Calu3 (cell line): Measurements from ENCODE around the gene UTP4. TPM values are rescaled to one million over a fixed set of nuclear protein-coding genes. Genes with fewer than 3 reads are reported as not detected.
A peak's percentile ranks its signal among the peaks of the same experiment; 100 is the strongest.

Experiments used
- BruUV-seq: library from RNA; stranded (reverse); fragments of 400-500 nt; replicated peaks from 2 replicates; lab custom pipeline; 2021; lab: Mats Ljungman, UMichigan
- CTCF ChIA-PET: fragments of 300-600 bp; sonication (Branson Sonifier 250); formaldehyde crosslinking; loops from one replicate; lab custom pipeline; 2022; ENCODE audit warnings: antibody characterized with exemption; lab: Charles Lee
- DNase-seq: peaks from one replicate; pipeline ENCODE4 v3.0.0; 2022
- H3K27ac Mint-ChIP-seq: one replicate; pipeline ENCODE4 v1.8.0; 2022; ENCODE audit warnings: mixed read lengths; ENCODE audit not compliant: unreplicated experiment
- H3K27me3 Mint-ChIP-seq: one replicate; pipeline ENCODE4 v1.8.0; 2022; ENCODE audit warnings: mixed read lengths; ENCODE audit not compliant: unreplicated experiment
- H3K36me3 Mint-ChIP-seq: one replicate; pipeline ENCODE4 v1.8.0; 2022; ENCODE audit warnings: mild to moderate bottlenecking, moderate library complexity, mixed read lengths; ENCODE audit not compliant: insufficient read depth, unreplicated experiment
- H3K4me1 Mint-ChIP-seq: one replicate; pipeline ENCODE4 v1.8.0; 2022; ENCODE audit warnings: mild to moderate bottlenecking, low read depth, mixed read lengths; ENCODE audit not compliant: unreplicated experiment
- H3K4me3 Mint-ChIP-seq: one replicate; pipeline ENCODE4 v1.8.0; 2022; ENCODE audit warnings: mild to moderate bottlenecking, low read depth, moderate library complexity, mixed read lengths; ENCODE audit not compliant: unreplicated experiment
- H3K9me3 Mint-ChIP-seq: one replicate; pipeline ENCODE4 v1.8.0; 2022; ENCODE audit warnings: low read depth, mixed read lengths; ENCODE audit not compliant: unreplicated experiment
- intact Hi-C: fragments of 100-400 bp; cut with micrococcal nuclease; formaldehyde crosslinking; loops from one replicate; pipeline ENCODE4 v1.10.0; 2022; ENCODE audit not compliant: unreplicated experiment
- total RNA-seq: library from RNA; stranded (reverse); gene quantifications from 2 replicates; pipeline ENCODE4 v1.2.3, GENCODE V29; 2022
- TF ChIP-seq, protein P1 (sequence below): fragments of 200-600 bp; IDR thresholded peaks from one replicate; pipeline ENCODE4 v1.8.0; 2022; ENCODE audit warnings: antibody characterized with exemption; ENCODE audit not compliant: unreplicated experiment

UTP4 gene
- total RNA-seq, 1 experiment from 2014 or later = 116 TPM

DNA sequence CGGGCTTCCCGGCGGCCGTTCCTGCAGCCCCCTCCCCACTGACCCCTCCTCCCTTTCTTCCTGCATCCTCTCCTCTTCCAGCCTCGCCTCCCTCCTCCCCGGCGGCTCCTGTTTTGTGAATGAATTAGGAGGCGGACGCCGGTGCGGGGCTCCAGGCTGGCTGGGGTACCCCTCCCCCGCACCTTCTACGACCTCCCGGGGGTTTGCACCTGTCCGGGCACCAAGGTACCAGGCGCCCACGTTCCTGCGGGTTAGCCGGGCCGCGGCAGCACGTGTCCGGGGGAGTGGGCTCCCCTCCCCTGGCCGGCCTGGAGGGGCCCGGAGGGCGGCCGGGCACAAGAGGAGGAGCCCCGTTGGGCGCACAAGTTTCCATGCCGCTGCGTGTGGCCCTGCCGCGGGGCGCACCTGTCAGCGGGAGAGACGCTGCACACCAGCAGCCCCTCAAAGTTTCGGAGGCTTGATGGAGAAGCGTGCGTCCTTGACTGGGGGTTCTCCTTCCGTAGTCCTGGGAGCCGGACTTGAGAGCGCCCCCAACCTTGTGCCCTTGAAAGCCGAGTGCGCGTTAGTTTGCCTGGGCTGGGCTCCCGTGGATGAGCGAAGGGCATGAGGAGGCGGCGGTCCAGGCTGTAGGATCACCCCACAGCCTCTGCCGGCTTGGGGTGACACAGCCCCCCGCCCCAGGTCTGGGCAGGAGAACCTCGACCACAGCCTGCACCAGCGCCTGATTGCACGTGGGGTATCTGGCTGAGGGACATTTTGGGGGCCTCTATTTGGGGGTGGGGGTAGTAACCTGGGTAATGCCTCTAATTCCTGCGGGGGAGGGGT is 25.7 kb upstream of the UTP4 start:
- peak overlapping the region; percentile 85 for H3K4me3 Mint-ChIP-seq
- TF ChIP-seq, protein P1, sequence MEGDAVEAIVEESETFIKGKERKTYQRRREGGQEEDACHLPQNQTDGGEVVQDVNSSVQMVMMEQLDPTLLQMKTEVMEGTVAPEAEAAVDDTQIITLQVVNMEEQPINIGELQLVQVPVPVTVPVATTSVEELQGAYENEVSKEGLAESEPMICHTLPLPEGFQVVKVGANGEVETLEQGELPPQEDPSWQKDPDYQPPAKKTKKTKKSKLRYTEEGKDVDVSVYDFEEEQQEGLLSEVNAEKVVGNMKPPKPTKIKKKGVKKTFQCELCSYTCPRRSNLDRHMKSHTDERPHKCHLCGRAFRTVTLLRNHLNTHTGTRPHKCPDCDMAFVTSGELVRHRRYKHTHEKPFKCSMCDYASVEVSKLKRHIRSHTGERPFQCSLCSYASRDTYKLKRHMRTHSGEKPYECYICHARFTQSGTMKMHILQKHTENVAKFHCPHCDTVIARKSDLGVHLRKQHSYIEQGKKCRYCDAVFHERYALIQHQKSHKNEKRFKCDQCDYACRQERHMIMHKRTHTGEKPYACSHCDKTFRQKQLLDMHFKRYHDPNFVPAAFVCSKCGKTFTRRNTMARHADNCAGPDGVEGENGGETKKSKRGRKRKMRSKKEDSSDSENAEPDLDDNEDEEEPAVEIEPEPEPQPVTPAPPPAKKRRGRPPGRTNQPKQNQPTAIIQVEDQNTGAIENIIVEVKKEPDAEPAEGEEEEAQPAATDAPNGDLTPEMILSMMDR = no peak
- H3K36me3 Mint-ChIP-seq = peaks cover 52% of the 10 kb centered on the region
- no peaks in the 10 kb centered on the region for H3K27me3 Mint-ChIP-seq
- CTCF ChIA-PET = interaction anchor here (0.6 to 2.2 kb wide), 6 partner anchors 25 to 448 kb away, joined by 3 to 14 read pairs (median 6); no protein-coding TSS in a partner anchor
- peak overlapping the region; percentile 69 for H3K27ac Mint-ChIP-seq
- peaks cover 36% of the 10 kb centered on the region for H3K4me1 Mint-ChIP-seq
- BruUV-seq = no TSS peak
- intact Hi-C loops = no loop called here
- DNase-seq = peak; percentile 32
- no peaks in the 10 kb centered on the region for H3K9me3 Mint-ChIP-seq

DNA sequence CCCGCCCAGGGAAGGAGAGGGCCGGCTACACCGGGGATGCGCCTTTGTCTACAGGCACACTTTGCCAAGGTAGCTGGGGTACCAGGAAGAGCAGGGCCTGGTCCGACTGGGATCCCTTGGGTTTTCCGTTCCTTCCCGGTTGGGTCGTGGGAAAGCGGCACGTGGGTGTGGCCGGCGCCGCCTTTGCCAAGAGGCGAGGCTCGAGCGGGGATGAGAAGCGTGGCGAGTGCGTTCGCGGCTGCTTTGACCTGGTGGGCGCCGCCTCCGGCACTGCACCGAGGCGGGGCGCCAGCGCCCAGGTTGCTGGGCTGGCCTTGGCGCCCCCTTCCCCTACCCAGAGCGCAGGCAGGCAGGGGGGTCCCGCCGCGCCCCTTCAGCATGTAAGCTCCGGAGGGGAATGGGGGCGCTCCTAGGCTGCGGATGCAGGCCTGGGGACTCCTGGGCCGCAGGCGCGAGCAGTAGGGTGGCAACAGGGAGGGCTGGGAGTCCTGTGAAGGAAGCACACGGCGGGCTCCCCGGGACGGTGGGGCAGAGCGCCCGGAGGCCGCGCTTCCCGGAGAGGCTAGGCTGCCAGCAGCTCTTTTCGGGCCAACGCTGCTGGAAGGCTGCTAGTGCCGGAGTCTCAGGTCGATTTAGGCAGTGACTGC is 25.0 kb upstream of the UTP4 start:
- no peaks in the 10 kb centered on the region for H3K27me3 Mint-ChIP-seq
- CTCF ChIA-PET = interaction anchor here (0.6 to 1.3 kb wide), 2 partner anchors 24 to 92 kb away, joined by 3 to 7 read pairs; no protein-coding TSS in a partner anchor
- peaks cover 59% of the 10 kb centered on the region for H3K36me3 Mint-ChIP-seq
- intact Hi-C loops = no loop called here
- DNase-seq = peak; percentile 50
- no peaks in the 10 kb centered on the region for H3K9me3 Mint-ChIP-seq
- BruUV-seq = no TSS peak
- peaks cover 43% of the 10 kb centered on the region for H3K4me1 Mint-ChIP-seq
- H3K4me3 Mint-ChIP-seq = peak overlapping the region; percentile 85
- peak overlapping the region; percentile 69 for H3K27ac Mint-ChIP-seq
- TF ChIP-seq, protein P1 = no peak

DNA sequence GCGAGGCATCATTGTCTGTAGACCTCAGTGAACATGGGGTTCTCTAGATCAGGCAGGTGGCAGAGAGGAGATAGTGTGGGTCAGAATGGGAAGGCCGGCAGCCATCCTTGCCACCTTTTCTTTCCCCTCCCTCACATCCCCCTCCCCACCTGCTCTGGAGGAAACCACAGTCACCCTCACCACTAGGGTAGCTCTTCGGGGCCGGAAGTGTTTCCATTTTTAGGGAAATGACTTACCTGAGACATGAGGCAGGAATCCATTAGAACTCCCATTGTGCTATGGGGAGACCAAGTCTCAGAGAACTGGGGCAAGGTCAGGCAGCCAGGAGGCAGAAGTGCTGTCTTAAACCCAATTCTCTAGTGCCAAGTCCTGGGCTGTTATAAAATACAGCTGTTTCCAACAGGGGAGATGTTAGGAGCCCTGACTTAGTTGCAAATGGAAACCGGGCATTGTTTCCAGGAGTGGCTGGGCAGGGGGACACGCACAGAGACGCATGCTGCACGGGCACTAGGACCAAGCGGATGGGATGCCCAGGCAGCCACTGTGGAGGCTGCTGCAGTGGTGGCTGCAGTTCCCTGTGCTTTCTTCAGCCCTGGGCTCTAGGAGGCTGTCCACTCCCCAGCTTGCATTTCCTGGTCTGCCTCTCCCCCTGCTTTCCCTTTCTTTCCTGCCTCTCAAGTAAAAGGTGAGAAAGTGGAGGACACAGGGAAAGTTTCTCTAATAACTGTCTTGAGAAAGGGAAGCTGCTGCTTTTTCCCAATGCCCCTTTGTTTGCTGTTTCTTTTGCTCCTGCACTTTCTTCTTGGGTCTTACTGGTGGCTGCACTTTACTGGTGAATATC is 24.2 kb upstream of the UTP4 start:
- no peaks in the 10 kb centered on the region for H3K27me3 Mint-ChIP-seq
- DNase-seq = peak; percentile 35
- no peak overlapping the region for H3K27ac Mint-ChIP-seq
- CTCF ChIA-PET = interaction anchor here (0.6 to 1.5 kb wide), 4 partner anchors 12 to 114 kb away, joined by 3 to 5 read pairs (median 4); no protein-coding TSS in a partner anchor
- H3K9me3 Mint-ChIP-seq = no peaks in the 10 kb centered on the region
- peaks cover 67% of the 10 kb centered on the region for H3K36me3 Mint-ChIP-seq
- intact Hi-C loops = no loop called here
- peak overlapping the region; percentile 85 for H3K4me3 Mint-ChIP-seq
- TF ChIP-seq, protein P1 = no peak
- BruUV-seq = TSS peak; percentile 17
- H3K4me1 Mint-ChIP-seq = peaks cover 35% of the 10 kb centered on the region

DNA sequence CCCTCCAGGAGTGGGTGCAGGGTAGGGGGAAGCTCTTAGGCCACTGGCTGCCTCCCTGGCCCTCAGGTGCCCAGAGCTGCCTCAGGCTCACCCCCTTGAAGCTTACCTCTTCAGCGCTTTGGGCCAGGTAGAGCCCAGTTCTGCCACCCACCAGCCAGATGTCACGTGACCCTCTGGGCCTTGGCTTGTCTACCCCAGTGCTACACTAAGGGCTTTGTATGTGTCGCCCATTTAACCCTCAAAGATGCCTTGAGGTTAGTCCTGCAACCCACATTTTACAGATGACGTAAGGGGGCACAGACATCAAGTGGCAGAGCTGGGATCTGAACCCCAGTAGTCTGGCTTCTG is 23.6 kb upstream of the UTP4 start:
- BruUV-seq = no TSS peak
- CTCF ChIA-PET = interaction anchor here (0.6 to 1.5 kb wide), 3 partner anchors 12 to 144 kb away, joined by 3 to 5 read pairs (median 4); no protein-coding TSS in a partner anchor
- TF ChIP-seq, protein P1 = no peak
- intact Hi-C loops = no loop called here
- no peaks in the 10 kb centered on the region for H3K9me3 Mint-ChIP-seq
- no peak overlapping the region for H3K27ac Mint-ChIP-seq
- no peak for DNase-seq
- peak overlapping the region; percentile 85 for H3K4me3 Mint-ChIP-seq
- H3K36me3 Mint-ChIP-seq = peaks cover 73% of the 10 kb centered on the region
- no peaks in the 10 kb centered on the region for H3K27me3 Mint-ChIP-seq
- H3K4me1 Mint-ChIP-seq = peaks cover 34% of the 10 kb centered on the region
